Measurements from ENCODE around the gene DNAJC27. TPM values are rescaled to one million over a fixed set of nuclear protein-coding genes. Genes with fewer than 3 reads are reported as not detected.
A peak's percentile ranks its signal among the peaks of the same experiment; 100 is the strongest.

Gene DNAJC27
- total RNA-seq, 1 donor from 2014 or later, result 6.9 TPM

- DNase-seq, result no peak
- Mint-ChIP-seq H3K9me3 (no peaks in the 10 kb centered on the region), H3K4me1 (peaks cover 36% of the 10 kb centered on the region), H3K27ac (peak overlapping the region; percentile 67), H3K27me3 (peaks cover 2% of the 10 kb centered on the region), H3K4me3 (peak overlapping the region; percentile 90), H3K36me3 (ENCODE audit: low read depth) (peaks cover 31% of the 10 kb centered on the region)
- intact Hi-C loops (cut with micrococcal nuclease), result no loop called here
Observed at GRCh38 chr2:24917731-24918325, 53.9 kb downstream of the DNAJC27 start.

GRCh38 chr2:24917086-24917485 is 54.7 kb downstream of the DNAJC27 start:
- Mint-ChIP-seq H3K4me3 (peak overlapping the region; percentile 90), H3K36me3 (ENCODE audit: low read depth) (peaks cover 35% of the 10 kb centered on the region), H3K9me3 (no peaks in the 10 kb centered on the region), H3K27ac (no peak overlapping the region), H3K27me3 (peaks cover 2% of the 10 kb centered on the region), H3K4me1 (peaks cover 36% of the 10 kb centered on the region)
- intact Hi-C loops (cut with micrococcal nuclease), result no loop called here
- DNase-seq, result no peak

- H3K36me3 Mint-ChIP-seq (ENCODE audit: low read depth), result peaks cover 43% of the 10 kb centered on the region
- H3K4me1 Mint-ChIP-seq, result peaks cover 32% of the 10 kb centered on the region
- no peak for DNase-seq
- no peak overlapping the region for H3K27ac Mint-ChIP-seq
- H3K9me3 Mint-ChIP-seq, result no peaks in the 10 kb centered on the region
- intact Hi-C loops (cut with micrococcal nuclease), result no loop called here
- H3K4me3 Mint-ChIP-seq, result no peak overlapping the region
- H3K27me3 Mint-ChIP-seq, result peaks cover 1% of the 10 kb centered on the region
Observed at GRCh38 chr2:24915796-24916195, 56.0 kb downstream of the DNAJC27 start.

DNA sequence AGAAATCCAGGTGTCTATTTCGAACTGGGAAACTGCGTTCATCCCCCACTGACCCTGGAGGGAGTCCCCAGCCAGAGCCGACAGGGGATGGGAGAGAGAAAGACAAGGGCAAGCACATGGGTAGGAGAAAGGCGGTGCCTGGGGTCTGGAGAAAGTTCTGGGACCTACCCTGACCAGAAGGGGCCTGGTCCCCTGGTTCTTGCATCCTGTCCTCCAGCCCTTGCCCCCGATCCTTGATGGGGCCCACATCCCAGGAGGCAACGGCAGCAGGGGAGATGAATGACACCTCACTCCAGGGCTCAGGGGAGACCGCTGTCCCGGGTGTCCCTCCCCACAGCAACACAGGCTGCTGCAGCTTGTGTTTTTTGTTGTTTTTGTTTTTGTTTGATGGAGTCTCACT is 56.6 kb downstream of the DNAJC27 start:
- Mint-ChIP-seq H3K36me3 (ENCODE audit: low read depth) (peaks cover 49% of the 10 kb centered on the region), H3K27ac (no peak overlapping the region), H3K27me3 (no peaks in the 10 kb centered on the region), H3K9me3 (no peaks in the 10 kb centered on the region), H3K4me3 (no peak overlapping the region), H3K4me1 (peaks cover 30% of the 10 kb centered on the region)
- DNase-seq, result no peak
- intact Hi-C loops (cut with micrococcal nuclease), result no loop called here

- no peak for DNase-seq
- H3K36me3 Mint-ChIP-seq (ENCODE audit: low read depth), result peaks cover 54% of the 10 kb centered on the region
- H3K9me3 Mint-ChIP-seq, result no peaks in the 10 kb centered on the region
- intact Hi-C loops (cut with micrococcal nuclease), result no loop called here
- H3K27me3 Mint-ChIP-seq, result no peaks in the 10 kb centered on the region
- H3K4me1 Mint-ChIP-seq, result peaks cover 30% of the 10 kb centered on the region
- no peak overlapping the region for H3K27ac Mint-ChIP-seq
- no peak overlapping the region for H3K4me3 Mint-ChIP-seq
Observed at GRCh38 chr2:24914713-24915112, 57.0 kb downstream of the DNAJC27 start.

DNA sequence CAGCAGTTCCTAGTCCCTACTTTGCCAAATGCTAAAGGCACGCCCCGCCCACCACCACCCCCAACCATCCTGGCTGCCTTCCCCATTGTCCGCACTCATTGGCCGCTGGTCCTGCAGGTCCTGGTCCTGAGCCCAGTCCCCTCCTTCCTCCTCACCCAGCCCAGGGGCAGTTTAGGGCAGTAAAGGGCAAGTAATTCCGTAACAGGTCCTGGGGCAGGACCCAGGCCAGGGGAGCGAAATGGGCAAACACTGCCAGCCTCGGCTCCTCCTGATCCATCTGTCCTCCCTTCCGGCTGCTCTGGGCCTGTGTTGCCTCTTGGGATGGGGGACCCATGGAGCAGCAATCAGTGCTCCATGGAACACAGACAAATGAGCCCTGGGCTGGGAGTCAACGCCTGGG is 57.8 kb downstream of the DNAJC27 start:
- intact Hi-C loops (cut with micrococcal nuclease), result no loop called here
- H3K27ac Mint-ChIP-seq, result no peak overlapping the region
- no peaks in the 10 kb centered on the region for H3K27me3 Mint-ChIP-seq
- no peak overlapping the region for H3K4me3 Mint-ChIP-seq
- H3K9me3 Mint-ChIP-seq, result no peaks in the 10 kb centered on the region
- peaks cover 30% of the 10 kb centered on the region for H3K4me1 Mint-ChIP-seq
- peaks cover 59% of the 10 kb centered on the region for H3K36me3 Mint-ChIP-seq (ENCODE audit: low read depth)
- DNase-seq, result no peak

GRCh38 chr2:24912986-24913385 is 58.8 kb downstream of the DNAJC27 start:
- peaks cover 29% of the 10 kb centered on the region for H3K4me1 Mint-ChIP-seq
- no peak for DNase-seq
- H3K9me3 Mint-ChIP-seq, result no peaks in the 10 kb centered on the region
- peaks cover 59% of the 10 kb centered on the region for H3K36me3 Mint-ChIP-seq (ENCODE audit: low read depth)
- no peak overlapping the region for H3K4me3 Mint-ChIP-seq
- no peaks in the 10 kb centered on the region for H3K27me3 Mint-ChIP-seq
- H3K27ac Mint-ChIP-seq, result no peak overlapping the region
- intact Hi-C loops (cut with micrococcal nuclease), result no loop called here

- peaks cover 24% of the 10 kb centered on the region for H3K4me1 Mint-ChIP-seq
- no peak overlapping the region for H3K27ac Mint-ChIP-seq
- no peak for DNase-seq
- H3K27me3 Mint-ChIP-seq, result no peaks in the 10 kb centered on the region
- H3K9me3 Mint-ChIP-seq, result no peaks in the 10 kb centered on the region
- H3K4me3 Mint-ChIP-seq, result no peak overlapping the region
- intact Hi-C loops (cut with micrococcal nuclease), result no loop called here
- H3K36me3 Mint-ChIP-seq (ENCODE audit: low read depth), result peaks cover 54% of the 10 kb centered on the region
Observed at GRCh38 chr2:24912523-24912922, 59.2 kb downstream of the DNAJC27 start.

DNA sequence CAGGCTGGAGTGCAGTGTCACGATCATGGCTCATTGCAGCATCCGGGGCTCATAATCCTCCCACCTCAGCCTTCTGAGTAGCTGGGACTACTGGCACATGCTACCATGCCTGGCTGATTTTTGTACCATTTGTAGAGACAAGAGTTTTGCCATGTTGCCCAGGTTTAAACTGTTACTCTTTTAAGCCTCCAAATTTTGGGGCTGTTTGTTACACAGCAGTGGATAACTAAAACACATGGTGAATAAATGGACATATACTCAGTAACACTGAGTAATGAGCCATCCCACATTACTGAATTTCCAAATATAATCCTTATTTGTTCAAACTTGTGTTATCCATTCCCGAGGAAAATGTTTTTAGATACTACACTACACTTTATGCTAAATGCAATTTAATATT is 61.5 kb downstream of the DNAJC27 start:
- Mint-ChIP-seq H3K4me3 (no peak overlapping the region), H3K9me3 (no peaks in the 10 kb centered on the region), H3K4me1 (peaks cover 20% of the 10 kb centered on the region), H3K27me3 (no peaks in the 10 kb centered on the region), H3K36me3 (ENCODE audit: low read depth) (peaks cover 54% of the 10 kb centered on the region), H3K27ac (no peak overlapping the region)
- intact Hi-C loops (cut with micrococcal nuclease), result no loop called here
- DNase-seq, result no peak

GRCh38 chr2:24909555-24910177 is 62.1 kb downstream of the DNAJC27 start:
- Mint-ChIP-seq H3K4me3 (no peak overlapping the region), H3K4me1 (peaks cover 18% of the 10 kb centered on the region), H3K27ac (no peak overlapping the region), H3K36me3 (ENCODE audit: low read depth) (peaks cover 51% of the 10 kb centered on the region), H3K27me3 (no peaks in the 10 kb centered on the region), H3K9me3 (no peaks in the 10 kb centered on the region)
- intact Hi-C loops (cut with micrococcal nuclease), result no loop called here
- no peak for DNase-seq

DNA sequence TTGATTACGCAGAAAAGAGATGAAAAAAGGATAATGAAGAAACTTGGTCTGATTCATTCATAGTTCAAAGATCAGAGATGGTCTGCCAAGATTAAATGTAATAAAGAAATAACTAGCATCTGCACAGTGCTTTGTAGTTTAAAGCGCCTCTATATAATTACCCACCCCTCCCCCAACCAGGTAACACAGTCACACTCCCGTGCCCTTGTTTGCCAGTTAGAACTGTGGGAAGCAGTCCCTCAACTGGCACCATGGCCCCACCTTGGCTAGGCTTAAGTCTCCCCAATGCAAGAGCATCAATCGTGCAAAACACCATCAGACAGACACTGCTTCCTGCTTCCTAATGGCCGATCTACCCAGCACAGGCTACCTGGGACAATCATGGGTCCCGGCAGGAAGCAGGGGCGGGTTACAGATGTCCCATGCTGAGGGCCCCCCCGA is 63.3 kb downstream of the DNAJC27 start:
- Mint-ChIP-seq H3K4me3 (no peak overlapping the region), H3K27ac (no peak overlapping the region), H3K36me3 (ENCODE audit: low read depth) (peaks cover 49% of the 10 kb centered on the region), H3K4me1 (peaks cover 16% of the 10 kb centered on the region), H3K27me3 (no peaks in the 10 kb centered on the region), H3K9me3 (no peaks in the 10 kb centered on the region)
- intact Hi-C loops (cut with micrococcal nuclease), result no loop called here
- DNase-seq, result no peak

DNA sequence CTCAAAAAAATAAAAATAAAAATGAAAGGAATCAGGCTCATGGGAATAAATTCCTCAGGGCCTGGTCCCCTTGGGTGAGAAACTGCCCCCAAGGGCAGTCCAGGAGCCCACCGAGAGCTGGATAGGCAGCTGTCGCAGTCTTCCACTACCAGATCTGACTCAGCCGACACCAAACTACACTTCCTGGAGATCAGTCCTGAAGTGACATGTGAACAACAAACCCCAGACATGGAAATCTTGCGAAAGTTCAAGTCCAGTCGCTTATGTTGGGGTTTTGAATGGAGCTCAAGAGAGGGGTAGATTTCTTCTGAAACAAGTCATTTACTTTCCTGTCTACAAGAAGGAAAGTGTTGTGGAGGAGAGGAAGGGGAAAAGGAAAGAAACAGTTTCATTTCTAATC is 64.6 kb downstream of the DNAJC27 start:
- H3K4me1 Mint-ChIP-seq, result peaks cover 14% of the 10 kb centered on the region
- intact Hi-C loops (cut with micrococcal nuclease), result no loop called here
- peaks cover 3% of the 10 kb centered on the region for H3K9me3 Mint-ChIP-seq
- DNase-seq, result no peak
- peaks cover 49% of the 10 kb centered on the region for H3K36me3 Mint-ChIP-seq (ENCODE audit: low read depth)
- no peaks in the 10 kb centered on the region for H3K27me3 Mint-ChIP-seq
- no peak overlapping the region for H3K27ac Mint-ChIP-seq
- no peak overlapping the region for H3K4me3 Mint-ChIP-seq

GRCh38 chr2:24906466-24906865 is 65.3 kb downstream of the DNAJC27 start:
- DNase-seq, result no peak
- Mint-ChIP-seq H3K27ac (no peak overlapping the region), H3K9me3 (peaks cover 3% of the 10 kb centered on the region), H3K4me3 (no peak overlapping the region), H3K27me3 (no peaks in the 10 kb centered on the region), H3K4me1 (peaks cover 14% of the 10 kb centered on the region), H3K36me3 (ENCODE audit: low read depth) (peaks cover 44% of the 10 kb centered on the region)
- intact Hi-C loops (cut with micrococcal nuclease), result no loop called here

DNA sequence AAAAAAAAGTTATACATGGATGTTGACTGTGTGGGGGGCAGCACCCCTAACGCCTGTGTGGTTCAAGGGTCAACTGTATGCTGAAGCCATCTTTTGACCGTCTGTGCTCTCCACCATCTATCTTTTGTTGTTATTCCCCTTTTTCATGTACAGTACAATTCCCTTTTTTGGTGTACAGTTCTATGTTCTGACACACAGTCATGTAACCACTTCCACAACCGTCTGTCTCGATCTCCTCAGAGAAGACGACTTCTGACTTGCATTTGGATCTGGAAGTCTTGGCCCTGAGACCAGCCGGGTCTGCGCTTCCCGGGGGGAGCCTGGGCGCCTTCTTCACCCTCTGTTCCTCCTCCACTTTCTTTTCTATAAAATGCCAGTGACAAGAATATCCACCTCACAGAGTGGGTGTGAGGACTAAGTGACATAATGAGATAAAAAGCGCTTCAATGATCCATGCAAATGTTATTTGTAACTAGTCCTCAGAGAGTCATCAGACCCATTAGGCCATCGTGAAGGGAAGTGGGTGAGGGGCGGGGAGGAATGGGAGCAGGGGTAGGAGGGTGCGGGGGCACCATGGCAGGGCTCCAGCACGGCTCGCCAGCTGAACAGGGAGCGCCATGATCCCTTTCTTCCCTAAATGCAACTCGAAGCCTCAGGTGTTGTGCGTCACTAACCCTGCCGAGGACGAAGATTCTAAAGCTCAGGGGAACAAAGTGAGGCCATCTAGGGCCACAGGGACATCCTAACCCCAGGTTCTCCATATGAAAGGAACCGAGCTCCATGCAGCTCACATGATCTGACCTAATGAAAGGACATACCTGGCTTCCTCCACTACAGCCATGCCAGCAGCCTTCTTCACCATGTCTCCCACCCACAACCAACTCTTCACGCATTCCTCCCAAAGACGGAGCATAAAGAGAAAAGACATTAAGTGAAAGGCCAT is 68.3 kb downstream of the DNAJC27 start:
- intact Hi-C loops (cut with micrococcal nuclease), result no loop called here
- Mint-ChIP-seq H3K27me3 (no peaks in the 10 kb centered on the region), H3K27ac (no peak overlapping the region), H3K4me1 (peaks cover 5% of the 10 kb centered on the region), H3K36me3 (ENCODE audit: low read depth) (peaks cover 35% of the 10 kb centered on the region), H3K4me3 (no peak overlapping the region), H3K9me3 (peaks cover 9% of the 10 kb centered on the region)
- no peak for DNase-seq

Measured in activated CD4-positive, alpha-beta T cell treated with anti-CD3 and anti-CD28 coated beads, Interleukin-2, amount 10 ng/mL, durations not matched to agents 24 days and 14 days (primary cell).